IPS DF 4.7 (cell line): ENCODE measurements around the gene KRTAP10-9.
"Not testable (repeated sequence)": the region's sequence is repeated elsewhere in the genome, so short reads cannot be mapped to it uniquely, and the experiment has no call there.

ENCODE experiments used
- DNase-seq: peaks from one replicate; pipeline ENCODE4 v3.0.0-alpha.2; 2013; ENCODE audit warnings: low spot score; ENCODE audit errors: extremely low read depth

The KRTAP10-9 gene, protein sequence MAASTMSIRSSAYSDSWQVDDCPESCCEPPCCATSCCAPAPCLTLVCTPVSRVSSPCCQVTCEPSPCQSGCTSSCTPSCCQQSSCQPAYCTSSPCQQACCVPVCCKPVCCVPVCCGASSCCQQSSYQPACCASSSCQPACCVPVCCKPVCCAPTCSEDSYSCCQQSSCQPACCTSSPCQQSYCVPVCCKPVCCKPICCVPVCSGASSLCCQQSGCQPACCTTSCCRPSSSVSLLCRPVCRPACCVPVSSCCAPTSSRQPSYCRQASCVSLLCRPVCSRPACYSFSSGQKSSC

DNA sequence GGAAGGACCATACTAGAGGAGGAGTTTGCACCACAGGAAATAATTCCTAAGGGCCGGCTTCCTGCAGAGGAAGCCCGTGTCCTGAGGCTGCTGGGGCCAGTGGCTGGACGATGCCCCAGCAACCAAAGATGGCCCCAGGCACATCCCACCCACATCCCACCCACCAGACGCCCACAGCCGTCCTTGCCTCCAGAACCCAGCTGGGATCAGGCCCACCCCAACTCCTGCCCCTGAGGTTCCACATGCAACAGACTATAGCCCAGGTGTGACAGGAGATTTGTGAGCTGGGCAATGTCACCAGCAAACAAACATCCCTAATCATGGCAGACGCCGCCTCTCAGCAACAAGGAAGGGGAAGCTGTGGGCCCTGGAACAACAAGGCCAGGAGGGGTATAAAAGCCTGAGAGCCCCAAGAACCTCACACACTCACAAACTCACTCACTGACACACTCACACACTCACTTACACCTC lies at the start of gene KRTAP10-9:
TSS of gene KRTAP10-9 (plus strand) at position 421 of the 471 bp plus-strand sequence. CDS start 79 bp downstream, outside the sequence.
- DNase-seq, result no peak

GRCh38 chr21:44578371-44579055 lies 48.4 kb upstream of the KRTAP10-9 start:
- no peak for DNase-seq

GRCh38 chr21:44579056-44579832 lies 47.6 kb upstream of the KRTAP10-9 start:
- DNase-seq, result no peak

DNA sequence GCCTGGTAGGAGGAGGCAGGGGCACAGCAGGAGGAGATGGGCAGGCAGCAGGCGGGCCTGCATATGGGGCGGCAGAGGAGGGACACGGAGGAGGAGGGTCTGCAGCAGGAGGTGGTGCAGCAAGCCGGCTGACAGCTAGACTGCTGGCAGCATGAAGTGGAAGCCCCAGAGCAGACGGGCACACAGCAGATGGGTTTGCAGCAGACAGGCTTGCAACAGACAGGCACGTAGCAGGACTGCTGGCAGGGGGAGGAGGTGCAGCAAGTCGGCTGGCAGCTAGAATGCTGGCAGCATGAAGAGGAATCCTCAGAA lies 47.1 kb upstream of the KRTAP10-9 start:
- DNase-seq, result no peak

DNA sequence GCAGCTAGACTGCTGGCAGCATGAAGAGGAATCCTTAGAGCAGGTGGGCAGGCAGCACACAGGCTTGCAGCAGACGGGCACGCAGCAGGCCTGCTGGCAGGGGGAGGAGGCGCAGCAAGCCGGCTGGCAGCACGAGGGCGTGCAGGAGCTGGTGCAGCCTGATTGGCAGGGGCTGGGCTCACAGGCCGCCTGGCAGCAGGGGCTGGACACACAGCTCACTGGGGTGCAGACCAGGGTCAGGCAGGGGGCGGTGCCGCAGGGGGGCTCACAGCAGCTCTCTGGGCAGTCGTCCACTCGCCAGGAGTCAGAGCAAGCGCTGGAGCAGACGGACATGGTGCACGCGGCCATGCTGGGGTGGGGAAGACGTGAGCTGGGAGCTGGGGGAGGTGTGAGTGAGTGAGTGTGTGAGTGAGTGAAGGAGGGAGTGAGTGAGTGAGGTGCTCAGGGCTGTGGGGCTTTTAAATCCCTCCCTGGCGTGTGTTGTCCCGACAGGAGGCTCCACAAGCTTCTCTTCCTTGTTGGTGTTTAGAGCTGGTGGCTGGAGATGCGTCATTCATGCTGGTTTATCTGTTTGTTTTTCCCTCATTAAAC lies 46.6 kb upstream of the KRTAP10-9 start, which contains the start of gene KRTAP10-5:
TSS of gene KRTAP10-5 (minus strand) at position 374 of the 591 bp plus-strand sequence. CDS start at position 348, 26 bp downstream.
- DNase-seq, result not testable (repeated sequence)

- DNase-seq, result no peak
These were observed 45.7 kb upstream of the KRTAP10-9 start for GRCh38 chr21:44581158-44581557.

DNA sequence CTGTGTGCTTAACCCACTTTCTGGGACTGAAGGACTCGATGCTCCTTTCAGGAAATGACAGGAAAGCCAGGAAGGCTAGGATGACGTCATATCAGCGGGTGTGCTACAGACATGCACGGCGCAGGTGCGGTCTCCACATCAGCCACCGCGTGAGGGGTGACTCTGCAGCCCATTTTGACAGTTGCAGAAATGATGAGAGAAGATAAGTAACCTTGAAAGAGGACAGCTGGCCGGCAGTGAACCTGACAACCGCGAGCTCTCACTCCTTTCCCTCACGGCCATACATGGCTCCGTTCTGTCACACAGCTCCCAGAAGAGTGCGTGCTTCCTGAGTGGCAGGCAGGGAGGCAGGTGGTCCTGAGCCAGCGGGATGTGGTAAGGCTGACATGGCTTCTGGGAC lies 44.8 kb upstream of the KRTAP10-9 start:
- DNase-seq, result no peak

- DNase-seq, result no peak
These were observed 43.6 kb upstream of the KRTAP10-9 start for GRCh38 chr21:44583089-44583799.

DNA sequence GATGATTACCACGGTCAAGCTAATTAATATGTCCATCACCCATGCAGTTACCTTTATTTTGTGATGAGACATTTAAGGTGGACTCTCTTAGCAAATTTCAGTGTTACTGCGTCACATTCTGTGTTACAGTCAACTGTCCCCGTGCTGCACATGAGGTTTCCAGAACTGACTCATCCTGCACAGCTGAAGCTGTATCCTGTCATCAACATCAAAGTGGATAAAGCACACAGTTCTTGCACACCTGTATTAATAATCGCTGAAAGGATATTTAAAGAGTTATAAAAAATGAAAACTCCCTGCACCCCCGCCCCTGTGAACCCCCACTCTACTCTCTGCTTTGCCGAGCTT lies 43.1 kb upstream of the KRTAP10-9 start:
- no peak for DNase-seq

GRCh38 chr21:44585892-44586291 lies 41.0 kb upstream of the KRTAP10-9 start:
- no peak for DNase-seq

GRCh38 chr21:44589094-44589493 lies 37.8 kb upstream of the KRTAP10-9 start:
- DNase-seq, result no peak

GRCh38 chr21:44589586-44590305 lies 37.1 kb upstream of the KRTAP10-9 start:
- no peak for DNase-seq

- DNase-seq, result no peak
These were observed 36.6 kb upstream of the KRTAP10-9 start for GRCh38 chr21:44590311-44590721.

DNA sequence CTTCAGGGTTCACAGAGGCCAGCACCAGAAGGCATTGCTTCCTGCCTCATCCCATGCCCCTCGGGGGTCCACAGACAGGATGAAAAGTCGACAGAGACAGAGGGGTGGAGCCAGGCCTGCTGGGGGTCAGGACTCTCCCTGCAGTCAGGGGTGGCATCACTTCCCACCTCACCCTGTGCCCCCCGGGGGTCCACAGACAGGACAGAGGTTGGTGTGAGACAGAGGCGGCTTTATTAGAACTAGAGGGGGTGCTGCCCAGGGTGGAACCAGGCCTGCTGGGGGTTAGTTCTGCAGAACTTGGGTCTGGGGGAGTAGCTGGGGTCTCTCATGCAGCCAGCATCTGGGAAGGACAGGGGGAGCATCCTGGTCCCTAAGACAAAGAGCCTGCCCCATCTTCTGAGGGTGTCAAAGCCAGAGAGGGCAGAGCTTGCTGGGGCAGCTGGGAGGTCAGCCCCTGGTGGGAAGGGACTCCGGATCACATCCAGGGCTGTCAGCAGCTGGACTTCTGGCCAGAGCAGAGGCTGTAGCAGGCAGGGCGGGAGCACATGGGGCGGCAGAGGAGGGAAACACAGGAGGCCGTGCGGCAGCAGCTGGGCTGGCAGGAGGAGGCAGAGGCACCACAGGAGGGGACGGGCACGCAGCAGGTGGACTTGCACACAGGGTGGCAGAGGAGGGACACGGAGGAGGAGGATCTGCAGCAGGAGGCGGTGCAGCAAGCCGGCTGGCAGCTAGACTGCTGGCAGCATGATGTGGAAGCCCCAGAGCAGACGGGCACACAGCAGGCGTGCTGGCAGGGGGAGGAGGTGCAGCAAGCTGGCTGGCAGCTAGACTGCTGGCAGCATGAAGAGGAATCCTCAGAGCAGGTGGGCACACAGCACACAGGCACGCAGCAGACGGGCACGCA lies 35.7 kb upstream of the KRTAP10-9 start:
- DNase-seq, result not testable (repeated sequence)

GRCh38 chr21:44591801-44592130 lies 35.1 kb upstream of the KRTAP10-9 start:
- not testable (repeated sequence) for DNase-seq

- no peak for DNase-seq
These were observed 34.2 kb upstream of the KRTAP10-9 start, which contains the start of gene KRTAP10-6 for GRCh38 chr21:44592446-44593311. KRTAP10-6 (minus strand) TSS chr21:44592505; CDS start chr21:44592484, 21 bp downstream.

GRCh38 chr21:44593598-44594405 lies 33.1 kb upstream of the KRTAP10-9 start:
- DNase-seq, result no peak
